Kidney glomerular epithelial cell (primary cell): Measurements from ENCODE around the gene HIVEP3.

ENCODE experiments used
- DNase-seq: peaks from one replicate; lab custom pipeline; 2025; lab: John Stamatoyannopoulos, UW

The HIVEP3 gene

DNA sequence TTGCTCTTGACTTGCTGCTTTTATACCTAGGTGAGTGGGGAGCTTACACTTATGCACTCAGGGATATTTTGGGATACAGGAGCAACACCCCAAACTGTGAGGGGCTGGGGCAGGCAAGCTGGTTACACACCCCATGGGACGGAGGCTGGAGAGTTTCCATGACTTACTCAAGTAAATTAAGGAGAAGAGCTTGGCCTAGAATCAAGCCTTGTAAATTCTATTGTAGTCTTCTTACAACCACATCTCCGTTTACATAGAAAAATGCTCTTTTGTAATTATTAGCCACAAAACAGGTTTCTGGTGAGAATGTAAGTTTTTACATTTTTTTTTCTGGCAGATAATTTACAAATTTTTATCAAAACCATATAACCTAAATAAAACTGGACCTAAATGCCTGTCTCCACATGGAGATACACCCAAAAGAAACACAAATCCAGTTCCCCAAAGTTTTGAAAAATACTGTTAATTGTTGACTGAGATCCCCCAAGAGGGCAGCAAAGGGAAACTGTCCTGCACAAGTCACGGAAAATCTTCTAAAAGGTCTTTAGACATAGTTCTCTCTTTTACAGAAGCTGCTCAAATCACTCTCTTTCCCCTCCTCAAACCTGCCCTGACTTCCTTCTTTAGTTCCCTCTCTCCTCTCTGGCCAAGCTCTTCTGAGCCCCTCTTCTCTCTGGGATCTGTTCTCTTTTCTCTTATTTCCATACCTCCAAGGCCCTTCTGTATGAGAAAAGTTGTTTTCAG, 134.0 kb downstream of the HIVEP3 start:
- DNase-seq = no peak

DNA sequence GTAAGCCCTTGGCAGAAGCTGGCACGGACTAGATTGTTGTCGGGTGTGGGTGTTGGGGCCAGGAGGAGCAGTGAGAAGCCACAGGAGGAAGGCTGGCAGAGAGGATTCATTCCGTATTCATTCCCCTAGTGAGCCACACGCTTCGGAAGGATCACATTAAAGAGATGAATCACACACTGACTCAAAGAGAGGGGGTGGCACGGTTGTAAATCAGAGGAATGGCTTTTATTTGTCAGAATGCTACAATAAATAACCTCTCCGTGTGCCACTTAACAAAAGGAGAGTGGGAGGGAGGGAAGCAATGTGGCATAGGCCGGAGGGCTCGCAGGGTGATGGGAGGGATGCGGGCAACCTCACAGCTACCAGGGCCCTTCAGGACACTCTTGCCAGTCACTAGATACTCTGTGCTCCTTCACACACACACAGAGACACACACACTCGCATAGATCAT, 135.5 kb downstream of the HIVEP3 start:
- DNase-seq = peak; percentile 94

GRCh38 chr1:41780916-41781315, 137.8 kb downstream of the HIVEP3 start:
- peak; percentile 72 for DNase-seq

GRCh38 chr1:41780322-41780721, 138.4 kb downstream of the HIVEP3 start:
- DNase-seq = no peak

- no peak for DNase-seq
Observed at GRCh38 chr1:41779360-41779759, 139.4 kb downstream of the HIVEP3 start.

GRCh38 chr1:41777695-41778094, 141.0 kb downstream of the HIVEP3 start:
- no peak for DNase-seq

DNA sequence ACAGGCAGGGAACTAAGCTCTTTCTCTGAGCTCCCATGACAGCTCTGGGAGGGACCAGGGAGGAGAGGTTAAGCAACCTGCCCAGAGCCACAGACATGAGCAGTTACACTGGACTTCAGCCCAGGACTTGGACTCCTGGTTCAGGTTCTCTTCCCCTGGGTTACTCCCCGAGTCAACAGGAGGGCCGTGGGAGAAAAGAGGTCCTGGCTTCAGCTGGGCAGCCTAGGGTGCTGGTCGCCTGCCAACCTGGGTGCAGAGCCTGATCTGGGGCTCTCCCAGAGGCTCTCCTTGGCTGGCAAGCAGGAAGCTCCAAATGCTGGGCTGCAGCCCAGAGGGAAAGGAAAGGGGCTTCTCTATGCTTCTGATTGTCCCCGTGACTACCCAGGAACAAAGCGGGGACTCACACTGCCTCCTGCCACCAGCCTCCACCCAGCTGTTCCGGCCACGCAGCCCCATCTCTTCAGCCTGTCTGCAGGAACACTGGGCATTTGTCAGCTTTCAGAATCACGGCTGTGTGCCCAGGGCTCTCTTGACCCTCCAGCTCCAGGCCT, 141.8 kb downstream of the HIVEP3 start:
- DNase-seq = no peak

DNA sequence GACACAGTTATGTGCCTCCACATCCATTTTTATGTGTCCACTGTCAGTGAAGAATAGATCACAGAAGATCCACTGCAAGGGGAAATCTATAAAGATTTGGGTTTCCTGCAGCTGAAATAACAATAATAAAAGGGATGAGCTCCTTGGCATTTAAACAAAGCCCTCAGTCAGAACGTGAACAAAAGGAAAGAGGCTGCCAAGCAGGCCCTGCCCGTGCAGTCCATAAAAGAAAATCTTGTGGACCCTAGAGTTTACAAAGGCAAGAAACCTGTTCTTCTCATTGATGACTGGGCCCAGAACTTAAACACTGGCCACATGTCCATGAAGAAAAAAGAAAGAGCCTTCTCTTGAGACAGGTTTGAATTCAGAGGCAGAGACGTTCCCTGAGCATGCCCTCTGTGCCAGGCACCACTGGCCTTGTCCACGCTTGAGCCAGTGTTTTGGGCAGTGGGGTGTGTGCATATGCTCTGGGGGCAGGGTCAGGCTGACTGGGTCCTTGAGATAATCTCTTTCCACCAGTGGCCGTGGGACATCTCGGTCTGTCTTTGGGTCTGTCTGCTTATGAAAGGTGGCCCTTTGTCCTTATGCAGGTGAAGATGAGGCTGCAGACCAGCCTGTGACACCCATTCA, 142.7 kb downstream of the HIVEP3 start:
- DNase-seq = no peak

GRCh38 chr1:41774471-41774990, 144.2 kb downstream of the HIVEP3 start:
- no peak for DNase-seq

- no peak for DNase-seq
Observed at GRCh38 chr1:41773842-41774241, 144.9 kb downstream of the HIVEP3 start.

- DNase-seq = peak; percentile 53
Observed at GRCh38 chr1:41773144-41773591, 145.6 kb downstream of the HIVEP3 start.

DNA sequence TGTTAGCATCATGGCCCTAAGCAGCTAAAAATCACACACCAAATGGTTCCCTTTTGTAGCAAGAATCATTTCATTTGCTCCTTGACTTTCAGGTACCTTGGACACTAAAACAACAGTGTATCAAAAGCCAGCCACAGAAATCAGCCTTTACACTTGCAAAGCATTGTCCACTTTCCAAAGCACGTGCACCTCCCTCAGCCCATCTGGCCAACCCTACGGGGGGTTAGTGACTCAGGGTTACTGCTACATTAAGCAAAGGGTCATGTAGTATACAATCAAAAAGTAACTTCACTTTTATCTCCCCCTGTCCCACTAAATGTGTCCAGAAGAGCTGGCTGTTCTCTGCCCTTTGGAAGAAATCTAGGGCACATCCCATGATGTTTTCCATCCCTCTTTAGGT, 149.7 kb downstream of the HIVEP3 start:
- no peak for DNase-seq

DNA sequence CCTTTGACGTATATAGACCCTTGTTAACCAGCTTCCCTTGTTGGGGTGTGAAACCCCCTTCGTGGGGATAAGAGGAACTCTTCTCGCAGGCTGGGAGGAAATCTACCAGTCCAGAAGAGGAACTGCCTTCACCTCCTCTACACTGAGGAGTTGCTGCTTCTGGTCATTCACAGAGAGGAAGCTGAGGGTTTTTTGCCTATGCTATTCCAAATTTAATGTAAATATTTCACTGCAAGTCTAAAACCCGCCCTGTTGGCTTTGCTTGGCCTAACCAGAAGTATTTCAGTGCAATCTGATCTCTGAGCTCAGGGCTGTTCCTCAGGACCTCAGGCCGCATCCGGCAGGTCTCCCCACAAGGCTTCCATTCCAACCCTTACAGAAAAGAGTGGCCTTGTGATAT, 150.1 kb downstream of the HIVEP3 start:
- DNase-seq = no peak

GRCh38 chr1:41767534-41768525, 150.9 kb downstream of the HIVEP3 start:
- no peak for DNase-seq

DNA sequence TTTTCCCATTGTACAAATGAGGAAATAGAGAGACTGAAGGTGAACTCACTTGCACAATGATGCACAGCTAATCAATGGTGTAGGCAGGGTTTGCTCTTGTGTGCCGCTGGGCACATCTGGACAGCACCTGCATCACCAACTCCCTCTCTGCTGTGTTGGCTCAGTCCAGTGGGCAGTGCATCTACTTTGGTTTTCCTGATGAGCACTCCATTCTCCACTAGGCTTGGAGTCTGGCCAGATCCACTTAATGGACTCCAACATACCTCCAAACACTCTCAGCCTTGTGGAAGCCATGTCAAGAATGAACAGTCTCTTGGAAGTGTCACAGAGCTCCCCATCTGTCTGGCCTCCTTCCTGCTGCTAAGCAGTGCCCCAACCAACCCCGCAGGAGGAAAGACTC, 152.2 kb downstream of the HIVEP3 start:
- DNase-seq = no peak

DNA sequence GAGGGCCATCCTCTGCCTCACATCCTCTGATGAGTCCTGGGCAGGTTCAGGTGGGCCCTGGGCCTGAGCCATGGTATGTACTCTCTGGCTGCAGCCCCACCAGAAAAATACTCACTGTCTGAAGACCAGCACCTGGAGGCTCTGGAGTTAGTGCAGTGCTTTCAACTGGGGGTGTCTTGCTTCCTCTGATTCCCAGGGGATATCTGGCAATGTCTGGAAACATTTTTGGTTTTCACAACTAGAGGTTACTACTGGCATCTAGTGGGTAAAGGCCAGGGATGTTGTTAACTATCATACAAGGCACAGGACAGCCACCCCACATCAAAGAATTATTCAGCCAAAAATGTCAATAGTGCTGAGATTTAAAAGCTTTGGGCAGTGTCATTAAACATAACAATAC, 152.7 kb downstream of the HIVEP3 start:
- DNase-seq = no peak

- no peak for DNase-seq
Observed at GRCh38 chr1:41765152-41765551, 153.6 kb downstream of the HIVEP3 start.

- DNase-seq = no peak
Observed at GRCh38 chr1:41764656-41765055, 154.1 kb downstream of the HIVEP3 start.

GRCh38 chr1:41762777-41763176, 155.9 kb downstream of the HIVEP3 start:
- no peak for DNase-seq

- DNase-seq = no peak
Observed at GRCh38 chr1:41762251-41762650, 156.5 kb downstream of the HIVEP3 start.

DNA sequence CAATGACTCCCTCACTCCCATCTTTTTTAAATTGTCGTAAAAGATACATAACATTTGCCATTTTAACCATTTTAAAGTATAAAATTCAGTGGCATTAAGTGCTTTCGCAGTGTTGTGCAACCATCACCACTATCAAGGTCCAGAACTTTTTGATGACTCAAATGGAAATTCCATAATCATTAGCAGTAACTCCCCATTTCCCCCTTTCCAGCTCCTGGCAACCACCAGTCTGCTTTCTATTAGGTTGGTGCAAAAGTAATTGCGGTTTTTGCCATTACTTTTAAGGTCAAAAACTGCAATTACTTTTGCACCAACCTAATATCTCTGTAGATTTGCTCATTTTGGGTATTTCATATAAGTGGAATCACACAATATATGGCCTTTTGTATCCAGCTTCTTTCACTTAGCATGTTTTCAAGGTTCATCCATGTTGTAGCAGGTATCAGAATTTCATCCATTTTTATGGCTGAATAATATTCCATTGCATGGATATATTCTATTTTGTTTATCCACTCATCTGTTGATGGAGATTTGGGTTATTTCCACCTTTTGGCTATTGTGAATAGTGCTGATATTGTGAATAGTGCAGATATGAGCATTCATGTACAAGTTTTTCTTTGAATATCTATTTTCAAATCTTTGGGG, 159.7 kb downstream of the HIVEP3 start:
- DNase-seq = peak; percentile 45
